GM21381 (cell line): Measurements from ENCODE around the gene TSPAN7.

ENCODE experiments used
- ATAC-seq: cut with Tn5 transposase; IDR thresholded peaks from one replicate; pipeline ENCODE4 v1.9.1; 2021; ENCODE audit warnings: mild to moderate bottlenecking, moderate library complexity; ENCODE audit not compliant: unreplicated experiment

The TSPAN7 gene

GRCh38 chrX:38641197-38641596 is 79.9 kb downstream of the TSPAN7 start:
- ATAC-seq = no peak

GRCh38 chrX:38643903-38644302 is 82.6 kb downstream of the TSPAN7 start:
- ATAC-seq = no peak

- ATAC-seq = no peak
These were observed 84.8 kb downstream of the TSPAN7 start for GRCh38 chrX:38646129-38646528.

DNA sequence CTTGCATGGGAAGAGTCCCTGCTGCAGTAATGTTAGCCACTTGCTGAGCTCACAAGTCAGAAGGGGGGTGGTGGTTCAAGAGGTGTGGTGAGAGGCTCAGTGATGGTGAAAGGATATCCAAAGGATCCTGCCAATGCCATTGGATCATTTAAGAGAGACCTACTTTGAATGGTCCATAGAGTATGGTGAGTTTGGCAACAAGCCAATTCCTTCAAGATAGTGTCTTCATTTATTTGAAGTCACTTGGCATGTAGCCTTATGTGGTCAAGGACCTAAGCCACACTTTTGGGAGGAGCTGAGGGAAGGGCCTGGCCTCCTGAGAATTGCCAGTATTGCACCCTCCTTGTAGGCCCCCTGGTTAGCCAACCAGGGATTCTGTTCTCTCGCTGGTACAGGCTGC is 87.9 kb downstream of the TSPAN7 start:
- ATAC-seq = no peak

GRCh38 chrX:38649674-38650647 is 88.6 kb downstream of the TSPAN7 start:
- no peak for ATAC-seq

- ATAC-seq = no peak
These were observed 90.6 kb downstream of the TSPAN7 start for GRCh38 chrX:38651625-38652601.

DNA sequence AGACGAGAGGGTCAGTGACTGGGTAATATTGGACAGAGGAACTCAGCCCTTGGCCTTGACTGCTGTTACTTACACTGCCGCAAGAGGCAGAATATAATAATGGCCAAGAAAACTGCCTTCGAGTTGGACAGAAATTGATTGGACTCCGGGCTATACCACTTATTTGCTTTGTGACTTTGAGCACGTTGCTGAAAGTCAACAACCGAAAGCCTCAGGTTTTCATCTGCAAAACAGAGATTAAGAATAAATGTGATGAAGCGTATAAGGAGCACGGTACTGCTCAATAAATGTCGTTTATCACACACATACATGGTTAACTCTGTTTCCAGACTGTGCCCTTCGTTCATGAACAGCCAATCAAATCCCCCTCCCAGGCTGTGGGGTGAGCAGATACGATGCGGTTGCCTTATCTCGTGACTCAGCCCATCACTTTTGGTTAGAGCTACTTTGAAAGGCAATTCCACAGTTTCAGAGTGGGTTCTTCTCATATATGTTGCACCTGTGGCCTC is 91.6 kb downstream of the TSPAN7 start:
- ATAC-seq = no peak

DNA sequence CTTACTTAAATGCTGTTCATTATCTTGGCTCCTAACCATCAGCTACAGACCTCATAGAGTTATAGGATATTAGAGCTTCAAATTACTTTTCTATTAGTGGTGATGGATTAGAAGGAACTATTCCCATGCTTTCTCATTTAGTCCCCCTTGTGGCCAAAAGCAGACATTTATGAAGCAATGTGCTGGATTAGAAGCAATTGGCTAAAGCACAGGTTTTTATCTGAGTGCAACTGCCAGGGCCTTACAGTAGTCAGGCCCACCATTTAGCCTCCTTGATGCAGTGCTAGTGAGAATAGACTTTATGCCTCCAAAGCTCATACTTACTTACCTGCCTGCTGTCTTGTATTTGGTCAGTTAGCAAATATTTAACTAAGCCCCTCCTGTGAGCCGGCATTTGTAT is 93.0 kb downstream of the TSPAN7 start:
- ATAC-seq = no peak

DNA sequence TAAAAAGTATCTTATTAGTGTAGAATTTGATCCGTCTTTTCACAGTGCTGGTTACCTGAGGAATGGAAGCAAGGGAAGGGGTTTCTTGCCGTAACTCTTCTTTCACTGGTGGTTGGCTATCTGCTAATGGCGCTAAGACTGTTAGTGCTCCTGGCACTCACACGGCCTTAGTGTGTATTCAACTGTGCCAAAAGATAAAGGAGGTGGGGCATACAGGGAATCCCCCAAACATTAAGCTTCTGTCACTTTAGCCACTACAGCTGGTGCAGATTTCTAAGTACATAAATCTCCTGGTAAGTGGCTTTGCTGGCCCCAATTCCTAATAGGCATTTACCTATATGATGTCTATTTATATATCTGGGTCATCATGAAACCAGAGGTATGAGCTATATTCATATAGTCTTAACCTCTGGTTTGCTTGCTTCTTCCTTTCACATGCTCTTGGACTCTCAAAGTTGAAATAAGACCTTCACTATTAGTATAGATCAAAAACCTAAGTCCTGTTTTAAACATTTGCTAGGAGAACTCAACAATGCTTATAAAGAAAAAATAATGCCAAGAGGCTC is 95.1 kb downstream of the TSPAN7 start:
- ATAC-seq = no peak

DNA sequence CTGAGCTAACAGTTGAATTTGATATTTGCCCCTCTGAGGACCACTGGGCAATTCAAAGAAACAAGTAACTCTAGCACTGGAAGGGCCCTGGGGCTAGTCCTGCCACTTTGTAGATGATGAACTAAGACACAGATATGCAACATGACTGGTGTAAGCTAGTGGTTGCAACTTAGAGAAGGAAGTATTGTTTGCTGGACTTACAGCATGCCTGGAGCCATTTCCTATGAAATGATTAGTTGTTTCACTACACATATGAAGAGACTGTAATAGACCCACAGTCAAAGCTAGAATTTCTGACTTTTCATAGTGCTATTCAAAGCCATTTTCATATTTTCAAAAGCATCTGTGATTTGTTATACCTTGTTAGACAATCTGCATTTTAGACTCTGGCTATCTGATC is 96.2 kb downstream of the TSPAN7 start:
- no peak for ATAC-seq

GRCh38 chrX:38660395-38661102 is 99.2 kb downstream of the TSPAN7 start:
- no peak for ATAC-seq

DNA sequence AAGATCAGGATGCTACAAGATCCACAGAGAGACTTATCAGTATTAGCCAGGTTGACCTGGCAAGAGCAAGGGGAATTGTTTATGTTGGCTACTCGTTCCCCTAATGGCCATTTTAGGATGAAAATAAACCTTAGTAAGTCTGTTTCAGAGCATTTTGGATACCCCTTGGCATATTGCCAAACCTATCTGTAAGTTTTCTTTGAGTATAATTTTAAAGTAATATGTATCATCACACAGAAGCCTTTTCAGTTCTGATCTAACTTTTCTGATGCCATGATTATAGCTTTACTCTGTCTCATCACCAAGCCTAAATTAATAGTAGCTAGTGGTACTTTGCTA is 99.7 kb downstream of the TSPAN7 start:
- no peak for ATAC-seq

- no peak for ATAC-seq
These were observed 100.2 kb downstream of the TSPAN7 start for GRCh38 chrX:38661561-38661960.

DNA sequence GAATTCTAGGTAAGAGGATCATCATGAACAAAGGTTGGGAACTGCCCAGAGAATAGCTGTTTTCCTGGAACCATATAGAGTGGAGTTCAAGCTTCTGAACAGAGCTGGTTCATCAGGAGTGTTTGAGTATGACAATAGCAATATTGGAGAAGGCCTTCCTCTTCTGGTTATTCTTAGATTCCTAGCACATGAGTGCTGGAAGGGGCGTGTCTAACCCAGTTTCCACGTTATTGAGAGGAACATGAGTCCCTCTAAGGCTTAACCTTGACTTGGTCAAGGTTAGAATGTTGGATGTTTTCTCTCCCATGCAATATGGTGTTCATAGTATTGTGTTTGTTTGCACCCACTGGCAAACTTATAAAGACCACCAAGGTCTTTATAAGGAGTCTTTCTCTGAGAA is 101.3 kb downstream of the TSPAN7 start:
- no peak for ATAC-seq

GRCh38 chrX:38664285-38664684 is 102.9 kb downstream of the TSPAN7 start:
- no peak for ATAC-seq

DNA sequence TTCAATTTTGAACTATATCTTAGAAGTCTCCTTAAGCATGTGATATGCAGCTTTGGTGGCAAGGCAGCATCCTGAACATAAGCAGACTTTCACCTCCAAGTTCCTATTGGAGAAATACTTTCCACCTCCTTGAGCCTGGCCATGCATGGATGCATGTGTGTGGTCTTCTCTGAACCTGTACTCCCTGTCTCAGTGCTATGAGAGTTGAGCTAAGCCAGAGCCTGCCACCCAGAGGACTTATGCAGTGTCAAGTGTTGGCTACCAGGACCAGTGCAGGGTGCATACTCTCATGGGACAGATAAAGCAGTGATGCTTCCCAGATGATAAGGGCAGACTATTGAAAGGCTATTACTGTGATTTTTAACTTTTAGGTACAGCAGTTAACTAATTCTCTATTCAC is 105.6 kb downstream of the TSPAN7 start:
- no peak for ATAC-seq

DNA sequence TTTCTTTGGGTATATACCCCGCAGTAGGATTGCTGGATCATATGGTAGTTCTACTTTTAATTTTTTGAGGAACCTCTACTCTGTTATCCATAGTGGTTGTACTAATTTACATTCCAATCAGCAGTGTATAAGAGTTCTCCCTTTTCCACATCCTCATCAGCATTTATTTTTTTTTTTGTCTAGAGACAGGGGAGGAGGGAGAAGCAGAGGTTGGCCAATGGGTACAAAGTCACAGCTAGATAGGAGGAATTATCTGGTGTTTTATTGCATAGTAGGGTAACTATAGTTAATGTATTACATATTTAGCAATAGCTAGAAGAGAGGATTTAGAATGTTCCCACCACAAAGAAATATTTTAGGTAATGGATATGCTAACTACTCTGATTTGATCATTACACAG is 107.4 kb downstream of the TSPAN7 start:
- ATAC-seq = no peak

- no peak for ATAC-seq
These were observed 108.1 kb downstream of the TSPAN7 start for GRCh38 chrX:38669428-38669827.

DNA sequence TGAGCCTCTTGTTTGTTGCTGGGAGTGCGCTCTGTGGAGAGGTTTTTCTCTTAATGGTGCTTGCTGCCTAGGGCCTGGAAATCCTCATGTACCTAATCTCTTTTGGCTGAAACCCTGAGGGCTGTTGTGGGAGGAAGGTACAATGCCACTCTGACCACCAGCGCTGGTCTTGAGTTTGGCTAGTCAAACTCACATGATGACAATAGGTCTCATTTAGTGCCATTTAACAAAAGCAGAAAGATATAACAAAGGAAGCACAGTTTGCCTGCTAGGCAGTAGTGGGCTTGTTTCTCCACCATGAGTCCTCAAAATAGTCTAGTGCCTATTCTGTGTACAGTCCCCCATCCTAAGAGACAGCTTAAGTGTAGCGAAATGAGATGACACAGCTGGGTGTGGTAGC is 111.3 kb downstream of the TSPAN7 start:
- ATAC-seq = no peak

DNA sequence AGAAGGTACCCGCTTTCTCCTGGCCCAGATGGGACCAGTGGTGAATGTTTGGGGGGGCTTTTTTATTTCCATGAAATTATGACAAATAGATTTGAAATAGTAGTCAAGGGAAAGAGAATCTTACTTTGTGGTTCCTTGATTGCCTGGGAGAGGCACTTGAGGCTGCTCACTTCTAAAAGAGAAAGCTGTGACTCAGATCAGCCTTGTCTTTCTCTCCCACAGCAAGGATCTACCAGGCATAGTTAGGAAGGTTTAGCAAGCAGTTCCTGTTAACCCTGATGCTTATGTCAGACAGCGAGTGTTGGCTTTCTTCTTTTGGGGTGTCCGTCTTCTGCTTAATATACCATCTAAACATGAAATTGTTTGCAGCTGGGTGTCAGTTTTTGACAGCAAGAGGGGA is 114.5 kb downstream of the TSPAN7 start:
- ATAC-seq = no peak

GRCh38 chrX:38678183-38678582 is 116.8 kb downstream of the TSPAN7 start:
- no peak for ATAC-seq
